GM21717 (cell line): ENCODE measurements around the gene FADS6.
"Not testable (repeated sequence)": the region's sequence is repeated elsewhere in the genome, so short reads cannot be mapped to it uniquely, and the experiment has no call there.

Experiments used
- ATAC-seq: cut with Tn5 transposase; IDR thresholded peaks from one replicate; pipeline ENCODE4 v1.9.1; 2021; ENCODE audit warnings: mild to moderate bottlenecking, moderate library complexity; ENCODE audit not compliant: unreplicated experiment

Gene FADS6

DNA sequence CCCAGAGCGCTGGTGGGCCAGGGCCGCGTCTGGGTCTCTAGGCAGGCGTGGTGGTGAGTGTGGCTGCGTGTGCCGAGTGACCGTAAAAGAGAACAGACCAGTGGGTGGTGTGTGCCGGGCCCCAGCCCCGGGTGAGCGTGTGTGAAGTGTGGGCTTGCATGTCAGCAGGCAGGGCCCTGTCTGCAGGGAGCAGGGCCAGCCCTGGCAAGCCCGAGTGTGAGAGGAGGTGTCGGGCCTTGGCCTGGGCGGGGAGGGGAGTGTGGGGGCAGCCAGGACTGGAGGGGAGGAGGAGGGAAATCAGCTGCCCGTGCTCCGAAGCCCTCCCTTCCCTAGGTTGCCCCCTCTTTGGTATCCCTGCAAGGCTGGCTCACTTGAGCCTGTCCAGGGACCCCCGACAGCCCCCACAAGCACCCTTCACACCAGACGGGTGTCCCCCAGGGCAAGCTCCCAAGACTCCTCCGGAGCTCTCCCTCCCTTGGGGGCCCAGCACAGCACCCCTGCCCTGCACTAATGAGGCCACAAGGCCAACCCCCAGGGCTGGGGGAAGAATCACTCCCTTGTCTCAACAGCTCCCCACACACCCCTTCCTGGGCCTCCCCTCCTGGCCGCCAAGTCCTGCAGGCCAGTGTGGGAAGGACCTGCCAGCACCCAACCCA lies 27.7 kb upstream of the FADS6 start:
- no peak for ATAC-seq

DNA sequence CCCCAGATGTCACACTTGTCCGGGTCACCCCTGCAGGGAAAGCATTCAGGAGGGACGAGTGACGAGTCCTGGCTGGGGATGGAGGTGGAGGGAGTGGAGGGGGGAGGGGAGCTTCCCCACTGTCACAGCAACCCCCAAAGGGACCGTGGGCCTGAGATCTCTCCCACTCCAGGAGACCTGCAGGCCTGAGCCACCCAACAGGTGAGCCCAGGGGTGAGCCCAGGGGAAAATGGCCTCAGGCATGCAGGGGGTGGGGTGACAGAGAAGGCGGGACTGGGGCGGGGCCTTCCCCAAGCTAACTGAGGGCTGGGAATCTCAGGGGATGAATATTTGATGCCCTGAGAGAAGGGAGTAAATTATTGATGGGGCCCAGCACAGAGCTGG lies 27.2 kb upstream of the FADS6 start:
- no peak for ATAC-seq

DNA sequence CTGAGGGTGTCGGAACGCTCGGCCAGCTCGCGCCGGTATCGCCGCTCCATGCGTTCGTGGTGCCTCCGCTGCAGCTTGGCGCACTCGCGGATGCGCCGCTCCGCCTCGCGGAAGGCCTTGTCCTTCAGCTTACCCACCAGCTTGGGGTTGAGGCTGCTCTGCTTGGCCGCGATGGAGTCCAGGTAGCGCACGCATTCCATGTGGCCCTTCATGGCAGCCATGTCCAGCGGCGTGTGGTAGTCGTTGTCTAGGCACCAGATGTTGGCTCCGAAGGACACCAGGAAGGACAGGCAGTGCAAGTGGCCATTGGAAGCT lies 26.8 kb upstream of the FADS6 start:
- no peak for ATAC-seq

DNA sequence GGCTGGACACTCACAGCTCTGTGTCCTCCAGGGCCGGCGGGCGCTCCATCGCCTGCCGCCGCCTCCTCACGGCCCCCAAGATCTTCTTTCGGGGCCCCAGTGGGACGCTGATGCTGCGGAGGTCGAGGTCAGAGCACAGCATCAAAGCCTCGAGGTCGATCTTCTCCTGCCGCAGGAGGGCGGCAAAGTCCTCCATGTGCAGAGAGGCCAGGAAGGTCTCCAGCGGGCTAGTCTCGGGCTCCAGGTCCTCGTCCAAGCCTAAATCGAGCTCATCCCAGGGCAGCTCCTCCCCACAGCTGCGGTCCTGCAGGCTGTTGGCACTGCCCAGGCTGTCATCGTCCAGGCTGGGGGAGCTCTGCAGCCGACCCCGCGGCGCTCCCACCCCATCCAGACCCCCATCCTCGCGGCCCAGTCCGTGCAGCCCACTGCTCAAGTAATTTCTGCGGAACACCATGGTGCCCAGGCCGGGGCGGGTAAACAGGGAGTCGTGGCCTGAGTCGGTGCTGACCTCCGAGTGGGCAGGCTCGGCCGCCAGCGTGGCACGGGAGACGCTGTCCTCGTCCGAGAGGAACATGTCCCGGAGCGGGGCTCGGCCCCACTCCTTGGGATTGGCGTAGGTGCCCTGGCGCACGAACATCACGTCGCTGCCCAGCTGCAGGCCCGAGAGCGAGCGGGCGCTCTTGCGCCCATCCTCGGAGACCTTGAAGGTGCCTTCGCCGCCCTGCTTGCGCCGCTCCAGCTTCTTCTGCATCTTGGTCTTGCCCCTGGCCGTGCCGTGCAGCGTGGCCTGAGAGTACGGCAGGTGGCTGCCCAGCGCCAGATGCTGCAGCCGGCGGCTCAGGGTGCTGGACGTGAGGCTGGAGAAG lies 26.2 kb upstream of the FADS6 start:
- ATAC-seq: no peak

DNA sequence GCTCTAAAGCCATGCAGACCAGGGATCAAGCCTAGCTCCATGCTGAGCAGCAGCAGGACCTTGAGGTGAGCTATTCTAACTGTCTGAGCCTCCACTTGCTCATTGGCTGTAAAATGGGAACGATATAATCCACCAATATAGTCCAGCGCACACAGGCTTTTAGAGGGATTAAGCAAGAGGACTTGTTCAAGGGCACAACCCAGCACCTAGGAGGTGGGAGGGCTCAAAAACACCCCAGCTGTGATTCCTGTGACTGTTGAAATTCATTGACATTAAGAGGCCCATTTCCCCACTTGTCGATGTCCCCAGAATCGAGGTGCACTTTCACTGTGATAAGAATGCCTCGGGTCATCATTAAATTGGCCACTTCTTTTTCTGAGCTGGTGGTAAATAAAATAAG lies 25.5 kb upstream of the FADS6 start:
- no peak for ATAC-seq

DNA sequence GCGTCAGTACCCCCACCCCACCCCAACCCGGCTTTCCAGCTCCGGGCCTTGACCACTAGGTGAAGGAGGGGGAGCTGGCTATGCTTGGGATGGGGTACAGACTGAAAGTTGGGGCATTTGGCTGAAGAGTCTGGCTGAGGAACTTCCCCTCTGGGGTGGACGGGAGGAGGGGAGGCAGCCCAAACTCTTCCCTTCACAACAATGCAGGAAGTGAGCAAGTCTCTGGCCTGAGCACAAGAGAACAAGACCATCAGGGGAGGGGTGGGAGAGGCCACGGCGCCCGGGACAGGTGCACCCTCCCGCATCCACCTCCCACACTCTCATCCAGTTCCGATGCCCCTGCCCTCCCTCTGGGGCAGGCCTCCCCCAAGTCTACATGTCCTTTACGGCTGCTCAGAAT lies 24.0 kb upstream of the FADS6 start:
- ATAC-seq: no peak

DNA sequence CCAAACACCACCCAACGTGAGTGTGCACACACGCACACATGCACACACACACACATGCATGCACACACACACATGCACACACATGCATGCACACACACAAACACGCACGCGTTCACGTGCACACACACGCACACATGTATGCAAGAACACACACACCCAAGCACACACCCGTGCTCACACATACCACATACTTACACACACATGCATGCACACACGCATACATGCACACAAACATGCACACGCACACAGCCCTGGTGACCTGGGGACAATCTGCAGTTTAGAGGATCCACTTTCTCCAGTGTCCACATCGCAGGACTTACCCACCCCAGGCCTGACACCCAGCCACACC lies 23.4 kb upstream of the FADS6 start:
- no peak for ATAC-seq

DNA sequence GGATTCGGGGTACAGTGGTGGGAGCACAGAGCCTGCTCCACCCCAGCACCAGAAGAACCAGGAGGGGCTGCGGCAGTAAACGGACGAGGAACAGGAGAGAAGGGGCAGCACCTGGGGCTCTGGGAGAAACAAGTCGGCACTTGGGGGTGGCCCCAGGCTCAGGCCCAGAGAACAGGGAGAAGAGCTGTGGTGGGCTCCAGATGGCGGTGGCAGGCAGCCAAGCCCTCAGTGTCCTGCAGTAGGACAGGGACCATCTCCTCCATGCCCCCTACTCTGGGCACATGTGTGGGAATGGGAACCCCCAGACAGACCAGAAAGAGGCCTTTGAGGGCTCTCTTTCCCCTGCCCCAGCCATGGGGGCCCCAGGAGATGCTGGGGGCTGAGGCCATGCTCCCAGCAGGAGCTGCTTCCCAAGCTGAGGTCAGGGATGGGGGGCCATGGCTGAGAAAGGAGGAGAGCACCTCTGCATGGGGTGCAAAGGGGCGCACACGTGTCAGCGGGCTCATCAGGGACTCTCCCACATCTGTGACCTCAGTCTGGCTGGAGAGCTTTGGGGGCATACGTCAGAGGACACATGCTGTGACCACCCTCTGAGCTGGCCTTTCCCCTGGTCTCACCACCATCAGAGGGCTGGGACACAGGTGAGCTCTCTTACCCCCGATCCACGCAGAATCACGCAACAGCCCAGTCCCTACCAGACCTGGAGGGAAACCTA lies 22.9 kb upstream of the FADS6 start:
- ATAC-seq: no peak

DNA sequence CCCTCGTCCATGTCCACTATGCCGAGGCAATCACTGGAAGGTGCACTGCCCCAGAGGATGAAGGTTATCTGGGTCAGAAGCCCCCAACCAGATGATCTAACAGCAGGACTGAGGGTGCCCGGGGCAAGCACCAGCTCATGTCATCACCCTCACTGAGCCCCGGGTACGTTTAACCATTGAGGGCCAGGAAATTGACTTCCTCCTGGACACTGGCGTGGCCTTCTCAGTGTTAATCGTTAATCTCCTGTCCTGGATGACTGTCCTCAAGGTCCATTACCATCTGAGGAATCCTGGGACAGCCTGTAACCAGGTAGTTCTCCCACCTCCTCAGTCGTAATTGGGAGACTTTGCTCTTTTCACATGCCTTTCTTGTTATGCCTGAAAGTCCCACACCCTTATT lies 18.0 kb upstream of the FADS6 start:
- ATAC-seq: not testable (repeated sequence)

DNA sequence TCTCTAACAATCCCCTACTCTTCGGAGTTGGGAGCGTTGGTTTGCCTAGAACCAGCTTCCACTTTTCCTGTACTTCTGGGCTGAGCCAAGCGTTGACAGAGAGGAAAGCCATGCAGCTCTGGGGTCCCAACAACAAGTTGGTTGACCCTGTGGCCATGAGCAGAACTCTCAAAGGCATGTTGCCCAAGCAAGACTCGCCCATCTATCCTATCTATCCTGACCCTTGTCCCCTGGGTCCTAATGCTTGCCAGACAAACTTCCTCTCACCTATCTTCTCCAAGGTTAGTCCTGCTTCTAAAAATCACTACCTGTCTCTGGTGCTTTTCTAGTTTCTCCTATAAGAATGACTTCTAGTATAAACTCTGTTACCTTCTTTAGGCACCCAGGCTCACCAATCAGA lies 15.7 kb upstream of the FADS6 start:
- ATAC-seq: not testable (repeated sequence)

DNA sequence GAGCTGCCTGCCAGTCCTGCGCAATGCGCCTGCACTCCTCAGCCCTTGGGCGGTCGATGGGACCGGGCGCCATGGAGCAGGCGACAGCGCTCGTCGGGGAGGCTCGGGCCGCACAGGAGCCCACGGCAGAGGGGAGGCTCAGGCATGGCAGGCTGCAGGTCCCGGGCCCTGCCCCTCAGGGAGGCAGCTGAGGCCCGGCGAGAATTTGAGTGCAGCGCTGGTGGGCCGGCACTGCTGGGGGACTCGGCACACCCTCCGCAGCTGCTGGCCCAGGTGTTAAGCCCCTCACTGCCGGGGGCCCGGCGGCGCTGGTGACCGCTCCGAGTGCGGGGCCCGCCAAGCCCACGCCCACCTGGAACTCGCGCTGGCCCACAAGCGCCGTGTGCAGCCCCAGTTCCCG lies 13.6 kb upstream of the FADS6 start:
- no peak for ATAC-seq

DNA sequence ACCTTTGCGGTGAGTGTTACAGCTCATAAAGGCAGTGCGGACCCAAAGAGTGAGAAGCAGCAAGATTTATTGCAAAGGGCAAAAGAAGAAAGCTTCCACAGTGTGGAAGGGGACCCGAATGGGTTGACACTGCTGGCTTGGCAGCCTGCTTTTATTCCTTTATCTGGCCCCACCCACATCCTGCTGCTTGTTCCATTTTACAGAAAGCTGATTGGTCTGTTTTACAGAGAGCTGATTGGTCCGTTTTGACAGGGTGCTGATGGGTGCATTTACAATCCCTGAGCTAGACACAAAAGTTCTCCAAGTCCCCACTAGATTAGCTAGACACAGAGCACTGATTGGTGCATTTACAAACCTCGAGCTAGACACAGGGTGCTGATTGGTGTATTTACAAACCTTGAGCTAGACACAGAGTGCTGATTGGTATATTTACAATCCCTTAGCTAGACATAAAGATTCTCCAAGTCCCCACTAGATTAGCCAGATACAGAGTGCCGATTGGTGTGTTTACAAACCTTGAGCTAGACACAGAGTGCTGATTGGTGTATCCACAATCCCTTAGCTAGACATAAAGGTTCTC lies 12.9 kb upstream of the FADS6 start:
- not testable (repeated sequence) for ATAC-seq

DNA sequence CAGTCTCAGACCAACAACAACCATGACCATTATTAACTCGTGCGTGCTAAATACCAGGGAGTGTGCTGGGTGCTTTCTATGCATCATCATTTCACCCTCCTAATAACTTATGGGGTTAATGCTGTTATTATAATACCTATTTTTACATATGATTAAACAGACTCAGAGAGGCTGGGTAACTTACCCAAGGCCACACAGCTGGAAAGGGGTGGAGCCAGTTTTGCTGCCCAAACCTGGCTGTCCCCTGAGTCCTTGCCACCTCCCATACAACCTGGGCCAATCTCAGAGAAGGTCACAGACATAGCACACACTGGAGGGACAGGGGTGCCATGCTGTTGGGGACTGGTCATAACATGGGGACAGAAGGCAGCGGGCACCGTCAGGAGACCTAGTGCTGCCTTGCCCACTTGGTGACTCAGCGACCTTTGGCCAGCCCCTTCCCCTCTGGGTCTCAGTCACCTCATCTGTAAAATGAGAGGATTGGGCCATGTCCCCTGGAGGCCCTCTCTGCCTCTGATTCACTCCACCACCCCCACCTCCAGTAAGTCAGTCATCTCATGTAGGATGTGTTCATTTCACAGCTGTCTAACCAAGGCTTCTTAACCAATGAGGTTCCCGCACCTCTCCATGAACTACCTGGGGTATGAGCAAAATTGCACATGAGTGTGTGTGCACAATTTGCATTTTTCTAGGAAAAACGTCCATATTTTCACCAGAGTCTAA lies 11.4 kb upstream of the FADS6 start:
- ATAC-seq: no peak

DNA sequence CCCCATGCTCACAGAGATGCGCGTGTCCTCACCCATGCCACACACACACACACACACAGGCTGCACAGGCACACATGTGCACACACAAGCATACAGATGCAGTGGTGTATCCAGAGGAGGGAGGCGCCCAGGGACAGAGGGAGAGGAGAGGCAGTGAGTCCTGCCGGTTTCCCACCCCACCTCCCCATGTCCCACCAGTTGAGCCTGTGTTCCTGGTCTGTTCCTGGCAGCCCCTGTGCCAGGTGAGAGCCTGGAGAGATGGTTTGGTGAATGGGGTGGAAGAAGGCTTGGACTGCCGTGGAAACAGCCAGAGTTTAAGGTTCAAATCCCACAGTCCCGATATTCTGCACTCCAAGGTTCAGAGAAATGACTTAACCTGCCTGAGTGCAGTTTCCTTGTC lies 10.2 kb upstream of the FADS6 start:
- no peak for ATAC-seq

DNA sequence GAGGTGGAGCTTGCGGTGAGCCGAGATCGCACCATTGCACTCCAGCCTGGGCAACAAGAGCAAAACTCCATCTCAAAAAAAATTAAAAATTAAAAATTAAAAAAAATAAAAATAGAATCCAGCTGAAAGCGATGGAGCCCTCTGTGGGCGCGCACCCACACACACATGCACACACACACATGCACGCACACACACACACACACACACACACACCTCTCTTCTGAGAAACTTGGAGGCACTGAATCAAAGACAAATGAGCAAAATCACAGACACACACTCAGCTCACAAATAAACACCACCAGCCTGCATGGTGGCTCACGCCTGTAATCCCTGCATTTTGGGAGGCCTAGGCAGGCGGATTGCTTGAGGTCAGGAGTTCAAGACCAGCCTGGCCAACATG lies 9.6 kb upstream of the FADS6 start:
- no peak for ATAC-seq

DNA sequence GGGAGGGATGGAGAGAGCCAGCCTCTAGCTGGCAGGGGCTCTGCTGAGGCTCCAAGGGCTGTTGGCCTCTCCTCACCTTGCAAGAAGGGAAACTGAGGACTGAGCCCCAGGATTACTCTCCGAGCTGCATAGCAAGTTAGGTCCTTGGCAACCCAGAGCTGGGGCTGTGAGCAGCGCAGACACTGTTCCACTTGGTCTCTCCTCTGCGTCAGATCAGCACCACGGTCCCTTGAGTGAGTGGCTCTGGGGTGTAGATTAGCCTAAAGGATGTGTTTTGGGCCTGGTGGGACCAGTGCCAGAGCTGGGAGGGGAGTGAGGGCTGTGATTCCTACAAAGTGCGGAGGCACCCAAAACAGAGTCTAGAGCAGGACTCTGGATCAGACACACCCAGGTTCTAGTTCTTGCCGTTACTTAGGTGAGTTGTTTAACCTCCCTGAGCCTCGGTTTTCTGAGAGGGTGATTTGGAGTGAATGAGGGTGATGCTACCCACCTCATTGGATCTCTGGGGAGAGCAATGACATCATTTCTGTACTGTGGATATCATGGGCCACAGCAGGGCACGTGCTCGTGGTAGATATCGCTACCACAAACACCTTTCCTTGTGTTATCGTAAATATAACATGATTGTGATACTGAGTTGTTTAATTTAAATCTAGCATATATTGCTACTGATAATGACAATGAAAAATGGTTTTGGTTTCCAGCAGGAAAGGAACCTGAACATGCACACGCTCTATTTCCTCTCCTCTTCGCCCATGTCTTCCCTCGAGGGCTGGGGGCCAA lies 8.1 kb upstream of the FADS6 start:
- ATAC-seq: no peak

DNA sequence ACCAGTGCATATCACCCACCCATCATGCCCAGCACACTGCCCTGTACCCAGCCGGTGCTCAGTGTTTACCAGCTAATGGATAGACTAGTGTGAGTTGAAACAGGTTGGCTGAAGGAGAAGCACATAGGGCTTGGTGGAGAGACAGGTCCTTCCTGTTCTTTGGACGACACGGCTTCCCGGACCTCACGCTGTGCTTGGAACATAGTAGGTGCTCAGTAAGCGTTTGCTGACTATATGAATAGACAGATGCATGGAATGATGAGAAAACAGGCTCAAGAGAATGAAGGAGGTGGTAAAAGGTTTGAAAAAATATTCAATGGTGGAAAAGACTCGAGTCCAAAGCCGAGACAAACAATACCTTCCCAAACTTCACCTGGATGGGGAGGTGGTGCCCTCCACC lies 6.8 kb upstream of the FADS6 start:
- ATAC-seq: no peak

DNA sequence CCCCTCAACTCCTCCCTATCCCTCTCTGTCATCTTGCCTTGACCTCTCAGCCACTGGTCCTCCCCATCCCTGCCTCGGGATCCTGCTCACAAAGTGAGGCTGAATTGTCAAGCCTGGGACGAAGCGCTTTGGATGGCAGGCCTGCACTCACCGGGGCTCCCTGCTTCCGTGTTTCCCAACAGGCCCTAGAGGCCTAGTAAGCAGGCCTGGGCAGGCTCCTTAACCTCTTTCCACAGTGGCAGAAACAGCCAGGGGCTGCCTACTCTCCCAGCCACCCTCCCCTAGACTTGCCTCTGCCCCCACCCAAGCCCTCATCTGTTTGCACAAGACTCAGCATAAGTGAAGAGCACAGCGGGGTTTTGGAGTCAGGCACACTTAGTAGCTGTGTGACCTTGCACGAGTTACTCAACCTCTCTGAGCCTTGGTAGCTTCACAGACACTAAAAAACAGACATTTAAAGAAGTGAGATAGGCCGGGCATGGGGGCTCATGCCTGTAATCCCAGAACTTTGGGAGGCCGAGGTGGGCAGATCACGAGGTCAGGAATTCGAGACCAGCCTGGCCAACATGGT lies 5.0 kb upstream of the FADS6 start:
- no peak for ATAC-seq

DNA sequence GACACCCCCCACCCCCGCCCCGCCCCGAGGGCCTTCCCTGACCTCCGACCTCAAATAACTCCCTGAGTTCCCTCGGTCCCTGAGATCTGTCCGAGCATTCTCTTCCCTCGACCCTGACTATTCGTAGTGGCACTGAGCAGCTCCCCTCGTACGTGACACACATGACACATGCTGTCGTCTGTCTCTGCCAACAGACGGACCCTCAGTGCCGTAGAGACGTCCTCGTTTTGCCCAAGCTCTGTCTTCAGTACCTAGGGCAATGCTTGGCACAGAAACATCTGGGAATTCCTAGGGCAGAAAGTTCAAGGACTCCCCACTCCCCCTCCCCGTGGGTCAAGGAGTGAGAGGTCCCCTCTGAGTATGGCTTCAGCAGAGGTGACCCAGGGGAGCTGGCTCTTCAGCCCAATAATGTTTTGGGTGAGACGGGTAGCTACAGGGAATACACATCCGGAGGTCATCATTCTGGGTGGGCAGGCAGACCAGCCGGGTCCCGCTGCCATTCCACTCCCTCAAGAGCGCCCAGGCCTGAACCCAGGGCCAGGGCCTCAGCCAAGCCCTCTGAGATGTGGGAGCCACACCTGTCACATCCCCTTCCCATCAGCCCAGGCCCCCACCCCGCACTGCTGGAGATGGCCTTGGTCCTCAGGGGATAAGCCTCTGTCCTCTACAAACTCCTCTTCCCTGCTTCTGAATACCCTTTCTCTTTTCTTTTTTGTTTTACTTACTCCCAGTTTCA lies 671 bp upstream of the FADS6 start:
- no peak for ATAC-seq
